ENCODE results near the gene TRIM25. TPM values are rescaled to one million over a fixed set of nuclear protein-coding genes. Genes with fewer than 3 reads are reported as not detected.

TRIM25 gene
- total and polyA plus RNA-seq, 2 of the 8 experiments (the other 6 are each of a cell fraction or from before 2014, with no cell fraction given), result 16.6 to 38.9 TPM

DNA sequence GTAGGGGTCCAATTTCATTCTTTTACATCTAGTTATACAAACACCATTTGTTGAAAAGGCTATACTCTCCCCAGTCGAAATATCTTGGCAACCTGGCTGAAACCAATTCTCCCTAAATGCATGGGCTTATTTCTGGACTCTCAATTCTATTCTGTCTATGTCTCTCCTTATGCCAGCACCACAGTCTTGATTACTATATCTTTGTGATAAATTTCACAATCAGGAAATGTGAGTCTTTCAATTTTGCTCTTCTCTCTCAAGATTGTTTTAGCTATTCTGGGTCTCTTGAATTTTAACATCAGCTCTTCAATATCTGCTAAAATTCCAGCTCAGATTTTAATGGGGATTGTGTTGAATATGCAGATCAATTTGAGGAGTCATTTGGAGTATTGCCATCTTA lies 5.9 kb upstream of the TRIM25 start:
- Histone ChIP-seq H2BK5ac (ENCODE audit: low read depth, low read length) (no peak overlapping the region), H4K20me1 (replicated peaks in 1 of 2; ENCODE audit: control insufficient read depth in 1 of 2, insufficient read depth in 2 of 2, low read length in 2 of 2) (no peaks in the 10 kb centered on the region), H3K79me1 (ENCODE audit: low read depth, low read length) (no peaks in the 10 kb centered on the region), H3K4me3 (ENCODE audit: extremely low read depth in 1 of 4, insufficient read depth in 2 of 4, low read depth in 3 of 4, low read length in 4 of 4) (no peak overlapping the region), H3K36me3 (ENCODE audit: control insufficient read depth in 2 of 4, insufficient read depth in 4 of 4, low read length in 3 of 4) (no peaks in the 10 kb centered on the region), H2BK20ac (ENCODE audit: low read length) (no peak overlapping the region), H3K23ac (ENCODE audit: insufficient read length) (no peak overlapping the region), H4K8ac (ENCODE audit: extremely low read depth, insufficient read depth, low read length) (no peak overlapping the region), H3K9me3 (ENCODE audit: insufficient read depth in 2 of 2, low read depth in 1 of 2, low read length in 1 of 2) (no peaks in the 10 kb centered on the region), H2BK120ac (replicated peaks; ENCODE audit: low read depth, low read length) (no peak overlapping the region), H3K23me2 (ENCODE audit: low read depth, low read length) (no peaks in the 10 kb centered on the region), H3K4ac (replicated peaks; ENCODE audit: insufficient read length, low read depth, low read length) (no peak overlapping the region), H2BK12ac (ENCODE audit: low read depth, low read length) (no peak overlapping the region), H3K79me2 (ENCODE audit: control insufficient read depth in 1 of 2, insufficient read depth in 2 of 2, low read length in 2 of 2) (no peaks in the 10 kb centered on the region), H3K4me1 (replicated peaks in 1 of 4; ENCODE audit: control insufficient read depth in 3 of 4, insufficient read depth in 4 of 4, low read length in 3 of 4) (peaks cover 0 to 4% (median 1%) of the 10 kb centered on the region in 4 experiments; a peak in 5 of 7 replicates), H2AK5ac (ENCODE audit: low read depth, low read length) (no peak overlapping the region), H3K9ac (replicated peaks in 1 of 4; ENCODE audit: extremely low read depth in 1 of 4, low read depth in 3 of 4, low read length in 3 of 4) (no peak overlapping the region), H3K4me2 (ENCODE audit: insufficient read depth in 1 of 2, low read depth in 2 of 2, low read length in 2 of 2) (no peak overlapping the region), H2BK15ac (ENCODE audit: low read length) (no peak overlapping the region), H4K5ac (ENCODE audit: insufficient read length, low read depth, low read length) (no peak overlapping the region), H3K18ac (ENCODE audit: extremely low read depth, low read length) (no peak overlapping the region), H3K14ac (ENCODE audit: insufficient read length) (no peak overlapping the region), H3K27ac (ENCODE audit: low read depth, low read length) (no peak overlapping the region), H3K27me3 (replicated peaks in 1 of 4; ENCODE audit: control insufficient read depth in 3 of 4, extremely low read depth in 1 of 4, insufficient read depth in 3 of 4, low read length in 3 of 4) (peaks cover 0 to 11% (median 5%) of the 10 kb centered on the region in 4 experiments; a peak in 6 of 7 replicates), H4K91ac (replicated peaks; ENCODE audit: insufficient read length, low read length) (no peak overlapping the region), H2AFZ (ENCODE audit: low read length) (no peak overlapping the region), H3K56ac (replicated peaks; ENCODE audit: insufficient read length, low read depth, low read length) (no peak overlapping the region)
- POLR2A ChIA-PET (ENCODE audit: partially characterized antibody), result no interaction called here
- CTCF ChIA-PET (ENCODE audit: partially characterized antibody), result interaction anchor here (1.2 to 1.4 kb wide), 2 partner anchors 12 to 29 kb away, joined by 3 to 4 read pairs; no protein-coding TSS in a partner anchor
- whole genome bisulfite sequencing, 2 experiments (ENCODE audit: extremely low coverage in 1 of 2, insufficient coverage in 1 of 2, insufficient read length in 1 of 2, insufficient replicate concordance in 2 of 2, low coverage in 1 of 2, low lambda C conversion rate in 2 of 2, missing lambda C conversion rate in 1 of 2), result 100% methylated on average over 1 of the region's 1 CpG; no CpG with 5 or more reads in 1 of the 2 experiments
- DNase-seq (ENCODE audit: low read depth in 1 of 2, low spot score in 2 of 2) (no peak), FAIRE-seq (no peak)
- TF ChIP-seq CHD1 (IDR thresholded peaks at IDR 0.05; ENCODE audit: low read depth, low read length), result no peak
- TF ChIP-seq RFX5 (IDR thresholded peaks at IDR 0.05; ENCODE audit: borderline replicate concordance, low read depth, low read length), result no peak
- TF ChIP-seq POLR2A (IDR thresholded peaks at IDR 0.05; ENCODE audit: control extremely low read depth in 1 of 2, low read depth in 2 of 2, low read length in 2 of 2), result no peak
- TF ChIP-seq TBP (IDR thresholded peaks at IDR 0.05; ENCODE audit: low read depth, low read length), result no peak

Data from H1 (cell line).